Right renal pelvis (tissue), 4 donors: ENCODE results near the gene DRG2. TPM values are rescaled to one million over a fixed set of nuclear protein-coding genes. Genes with fewer than 3 reads are reported as not detected.

Source experiments
- DNase-seq, 4 donors: peaks; one replicate each; pipeline ENCODE4 v3.0.0-alpha.2; 2013; ENCODE audit warnings: low read depth in 4 of 4, low spot score in 3 of 4, missing footprints in 1 of 4
- polyA plus RNA-seq, 4 donors: library from polyadenylated mRNA; unstranded; fragments of 120-200 nt; gene quantifications; one replicate each; pipeline ENCODE4 v1.2.1, GENCODE V29; 2013; ENCODE audit not compliant: insufficient read length in 4 of 4

The DRG2 gene
- polyA plus RNA-seq, 4 donors: 33.2 to 41.8 (median 36.0) TPM

- no peak for DNase-seq
Observed at GRCh38 chr17:18071751-18072150, 16.0 kb upstream of the DRG2 start.

- no peak for DNase-seq
Observed at GRCh38 chr17:18074566-18075272, 13.0 kb upstream of the DRG2 start.

- DNase-seq: no peak
Observed at GRCh38 chr17:18076936-18077335, 10.8 kb upstream of the DRG2 start.

GRCh38 chr17:18079543-18079942 is 8.2 kb upstream of the DRG2 start:
- DNase-seq: no peak

GRCh38 chr17:18084256-18084655 is 3.5 kb upstream of the DRG2 start:
- no peak for DNase-seq

GRCh38 chr17:18089613-18090012 is 1.9 kb downstream of the DRG2 start:
- DNase-seq: no peak

GRCh38 chr17:18093616-18094408 is 6.1 kb downstream of the DRG2 start:
- no peak for DNase-seq

- DNase-seq: no peak
Observed at GRCh38 chr17:18094409-18094807, 6.7 kb downstream of the DRG2 start.

- no peak for DNase-seq
Observed at GRCh38 chr17:18099516-18099915, 11.8 kb downstream of the DRG2 start.

GRCh38 chr17:18100616-18101015 is 12.9 kb downstream of the DRG2 start:
- no peak for DNase-seq

- no peak for DNase-seq
Observed at GRCh38 chr17:18101828-18102227, 14.1 kb downstream of the DRG2 start.

- DNase-seq: no peak
Observed at GRCh38 chr17:18102640-18103039, 14.9 kb downstream of the DRG2 start.

GRCh38 chr17:18105027-18105426 is 17.3 kb downstream of the DRG2 start:
- DNase-seq: no peak

GRCh38 chr17:18105595-18105994 is 17.8 kb downstream of the DRG2 start:
- no peak for DNase-seq

GRCh38 chr17:18106211-18106610 is 18.5 kb downstream of the DRG2 start:
- DNase-seq: no peak

- DNase-seq: no peak
Observed at GRCh38 chr17:18107061-18107790, 19.5 kb downstream of the DRG2 start.

- DNase-seq: no peak
Observed at GRCh38 chr17:18107971-18108370, 20.2 kb downstream of the DRG2 start.

- DNase-seq: no peak
Observed at GRCh38 chr17:18108401-18109312, 20.9 kb downstream of the DRG2 start, which contains the start of gene MYO15A. TSS of gene MYO15A (plus strand) at chr17:18108756. CDS start at chr17:18118801, 10,045 bp downstream.

- no peak for DNase-seq
Observed at GRCh38 chr17:18109935-18110485, 22.3 kb downstream of the DRG2 start.

- no peak for DNase-seq
Observed at GRCh38 chr17:18110636-18111145, 22.9 kb downstream of the DRG2 start.
